ENCODE measurements around the gene VPS11. TPM values are rescaled to one million over a fixed set of nuclear protein-coding genes. Genes with fewer than 3 reads are reported as not detected.
A peak's percentile ranks its signal among the peaks of the same experiment; 100 is the strongest.

Gene VPS11
- polyA plus RNA-seq, 3 donors = 28.6 to 56.6 (median 43.3) TPM

DNA sequence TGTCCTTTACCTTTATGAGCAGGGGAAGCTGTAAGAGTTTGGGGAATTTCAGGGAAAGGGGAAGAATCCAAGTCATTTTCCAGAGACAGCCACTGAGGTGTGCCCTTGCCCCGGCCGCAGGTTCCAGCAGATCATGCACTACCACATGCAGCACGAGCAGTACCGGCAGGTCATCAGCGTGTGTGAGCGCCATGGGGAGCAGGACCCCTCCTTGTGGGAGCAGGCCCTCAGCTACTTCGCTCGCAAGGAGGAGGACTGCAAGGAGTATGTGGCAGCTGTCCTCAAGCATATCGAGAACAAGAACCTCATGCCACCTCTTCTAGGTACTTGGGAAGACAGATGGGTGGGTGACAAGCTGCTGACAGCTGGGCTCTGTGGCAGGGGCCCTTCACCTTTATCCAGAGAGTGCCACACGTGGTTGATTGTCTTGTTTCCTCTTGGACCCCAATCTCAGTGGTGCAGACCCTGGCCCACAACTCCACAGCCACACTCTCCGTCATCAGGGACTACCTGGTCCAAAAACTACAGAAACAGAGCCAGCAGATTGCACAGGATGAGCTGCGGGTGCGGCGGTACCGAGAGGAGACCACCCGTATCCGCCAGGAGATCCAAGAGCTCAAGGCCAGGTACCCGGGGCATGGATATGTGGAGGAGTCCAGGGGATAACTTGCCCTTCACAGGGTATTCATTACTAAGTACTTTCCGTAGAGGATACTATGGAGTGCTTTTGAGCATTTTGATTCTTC, 11.2 kb downstream of the VPS11 start:
- Histone ChIP-seq H3K27me3 (ENCODE audit: control insufficient read depth in 2 of 2, insufficient read depth in 2 of 2, low read length in 2 of 2) (no peaks in the 10 kb centered on the region), H3K4me2 (replicated peaks; ENCODE audit: extremely low read depth, low read length, poor library complexity, severe bottlenecking) (no peak overlapping the region), H3K4me1 (ENCODE audit: control insufficient read depth in 1 of 2, insufficient read depth in 2 of 2, low read length in 2 of 2) (no peaks in the 10 kb centered on the region), H3K36me3 (replicated peaks in 1 of 2; ENCODE audit: control insufficient read depth in 1 of 2, insufficient read depth in 2 of 2, low read length in 2 of 2) (peaks cover 76% of the 10 kb centered on the region in 2 donors), H3K9me3 (replicated peaks in 1 of 2; ENCODE audit: control insufficient read depth in 1 of 2, insufficient read depth in 1 of 2, low read length in 2 of 2) (no peaks in the 10 kb centered on the region), H3K9ac (ENCODE audit: insufficient read depth, low read length, poor library complexity, severe bottlenecking) (no peak overlapping the region), H2AFZ (ENCODE audit: insufficient read depth, low read depth, low read length, poor library complexity, severe bottlenecking) (no peak overlapping the region), H3K4me3 (replicated peaks in 1 of 3; ENCODE audit: low read depth in 2 of 3, low read length in 3 of 3) (no peak overlapping the region), H3K79me2 (ENCODE audit: insufficient read depth, low read length) (no peaks in the 10 kb centered on the region), H3K27ac (ENCODE audit: low read depth in 1 of 2, low read length in 2 of 2) (no peak overlapping the region), H4K20me1 (ENCODE audit: insufficient read depth, low read length) (peaks cover 6% of the 10 kb centered on the region)
- Mint-ChIP-seq H3K4me3 (no peak overlapping the region), H3K27ac (peak overlapping the region in 3 of 7 donors; percentile 18 to 43 (median 20)), H3K36me3 (peaks cover 69 to 87% of the 10 kb centered on the region in 2 donors), H3K4me1 (peaks cover 5% of the 10 kb centered on the region), H3K9me3 (no peaks in the 10 kb centered on the region), H3K27me3 (ENCODE audit: low read depth in 3 of 3) (no peaks in the 10 kb centered on the region)
- no peak for DNase-seq
- TF ChIP-seq, protein P1, sequence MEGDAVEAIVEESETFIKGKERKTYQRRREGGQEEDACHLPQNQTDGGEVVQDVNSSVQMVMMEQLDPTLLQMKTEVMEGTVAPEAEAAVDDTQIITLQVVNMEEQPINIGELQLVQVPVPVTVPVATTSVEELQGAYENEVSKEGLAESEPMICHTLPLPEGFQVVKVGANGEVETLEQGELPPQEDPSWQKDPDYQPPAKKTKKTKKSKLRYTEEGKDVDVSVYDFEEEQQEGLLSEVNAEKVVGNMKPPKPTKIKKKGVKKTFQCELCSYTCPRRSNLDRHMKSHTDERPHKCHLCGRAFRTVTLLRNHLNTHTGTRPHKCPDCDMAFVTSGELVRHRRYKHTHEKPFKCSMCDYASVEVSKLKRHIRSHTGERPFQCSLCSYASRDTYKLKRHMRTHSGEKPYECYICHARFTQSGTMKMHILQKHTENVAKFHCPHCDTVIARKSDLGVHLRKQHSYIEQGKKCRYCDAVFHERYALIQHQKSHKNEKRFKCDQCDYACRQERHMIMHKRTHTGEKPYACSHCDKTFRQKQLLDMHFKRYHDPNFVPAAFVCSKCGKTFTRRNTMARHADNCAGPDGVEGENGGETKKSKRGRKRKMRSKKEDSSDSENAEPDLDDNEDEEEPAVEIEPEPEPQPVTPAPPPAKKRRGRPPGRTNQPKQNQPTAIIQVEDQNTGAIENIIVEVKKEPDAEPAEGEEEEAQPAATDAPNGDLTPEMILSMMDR (IDR thresholded peaks at IDR 0.05) = no peak
- 96% methylated on average over 15 of the region's 19 CpGs for WGBS (ENCODE audit: insufficient coverage)
- intact Hi-C loops (cut with micrococcal nuclease) = no loop called here

DNA sequence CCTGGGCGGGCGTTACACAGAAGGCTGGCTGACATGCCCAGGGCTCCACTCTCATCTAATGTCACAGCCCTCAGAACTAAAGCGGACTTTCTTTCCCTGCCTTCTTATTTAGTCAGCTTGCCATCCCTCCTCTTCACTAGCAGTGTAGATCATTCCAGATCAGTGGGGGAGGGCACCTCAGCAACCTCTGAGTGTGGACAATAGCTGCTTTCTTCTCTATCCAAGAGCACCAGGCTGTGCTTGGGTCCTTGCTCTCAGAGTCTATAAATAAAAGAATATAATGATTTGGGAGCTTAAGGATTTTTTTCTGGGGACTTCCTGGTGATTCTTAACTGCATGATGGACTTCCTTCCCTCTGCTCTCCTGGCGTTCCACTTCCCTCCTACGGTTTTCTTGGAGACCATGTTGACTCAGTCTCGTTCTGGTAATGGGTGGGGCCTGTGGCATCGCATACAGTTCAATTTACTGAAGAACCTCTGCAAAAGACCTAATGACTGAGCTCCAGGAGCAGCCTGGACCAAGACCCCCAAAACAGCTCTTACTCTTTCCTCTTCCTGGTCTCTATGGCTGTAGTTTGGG, 14.2 kb downstream of the VPS11 start:
- H3K4me1 ChIP-seq (ENCODE audit: control insufficient read depth in 1 of 2, insufficient read depth in 2 of 2, low read length in 2 of 2) = peaks cover 14 to 19% of the 10 kb centered on the region in 2 donors
- H3K36me3 ChIP-seq (replicated peaks in 1 of 2; ENCODE audit: control insufficient read depth in 1 of 2, insufficient read depth in 2 of 2, low read length in 2 of 2) = peaks cover 59% of the 10 kb centered on the region in 2 donors
- TF ChIP-seq, protein P1 (IDR thresholded peaks at IDR 0.05) = no peak
- intact Hi-C loops (cut with micrococcal nuclease) = no loop called here
- H3K4me3 ChIP-seq (replicated peaks in 1 of 3; ENCODE audit: low read depth in 2 of 3, low read length in 3 of 3) = no peak overlapping the region
- H3K4me2 ChIP-seq (replicated peaks; ENCODE audit: extremely low read depth, low read length, poor library complexity, severe bottlenecking) = no peak overlapping the region
- H3K9me3 Mint-ChIP-seq = no peaks in the 10 kb centered on the region
- H3K4me3 Mint-ChIP-seq = no peak overlapping the region
- WGBS (ENCODE audit: insufficient coverage) = 100% methylated on average over 2 of the region's 7 CpGs
- H3K27me3 Mint-ChIP-seq (ENCODE audit: low read depth in 3 of 3) = peaks cover 0 to 1% (median 1%) of the 10 kb centered on the region in 3 donors
- H3K36me3 Mint-ChIP-seq = peaks cover 55 to 62% of the 10 kb centered on the region in 2 donors
- no peaks in the 10 kb centered on the region for H3K9me3 ChIP-seq (replicated peaks in 1 of 2; ENCODE audit: control insufficient read depth in 1 of 2, insufficient read depth in 1 of 2, low read length in 2 of 2)
- no peaks in the 10 kb centered on the region for H3K27me3 ChIP-seq (ENCODE audit: control insufficient read depth in 2 of 2, insufficient read depth in 2 of 2, low read length in 2 of 2)
- H3K79me2 ChIP-seq (ENCODE audit: insufficient read depth, low read length) = peaks cover 11% of the 10 kb centered on the region
- H3K27ac Mint-ChIP-seq = peak overlapping the region in 6 of 7 donors; percentile 17 to 85 (median 58)
- H4K20me1 ChIP-seq (ENCODE audit: insufficient read depth, low read length) = peaks cover 6% of the 10 kb centered on the region
- H3K27ac ChIP-seq (ENCODE audit: low read depth in 1 of 2, low read length in 2 of 2) = peak overlapping the region in 1 of 2 donors; percentile 29
- no peak overlapping the region for H3K9ac ChIP-seq (ENCODE audit: insufficient read depth, low read length, poor library complexity, severe bottlenecking)
- no peak for DNase-seq
- peaks cover 23% of the 10 kb centered on the region for H3K4me1 Mint-ChIP-seq
- H2AFZ ChIP-seq (ENCODE audit: insufficient read depth, low read depth, low read length, poor library complexity, severe bottlenecking) = no peak overlapping the region

All from CD14-positive monocyte (primary cell).